ENCODE data around the gene ZNF641.

Gene ZNF641

DNA sequence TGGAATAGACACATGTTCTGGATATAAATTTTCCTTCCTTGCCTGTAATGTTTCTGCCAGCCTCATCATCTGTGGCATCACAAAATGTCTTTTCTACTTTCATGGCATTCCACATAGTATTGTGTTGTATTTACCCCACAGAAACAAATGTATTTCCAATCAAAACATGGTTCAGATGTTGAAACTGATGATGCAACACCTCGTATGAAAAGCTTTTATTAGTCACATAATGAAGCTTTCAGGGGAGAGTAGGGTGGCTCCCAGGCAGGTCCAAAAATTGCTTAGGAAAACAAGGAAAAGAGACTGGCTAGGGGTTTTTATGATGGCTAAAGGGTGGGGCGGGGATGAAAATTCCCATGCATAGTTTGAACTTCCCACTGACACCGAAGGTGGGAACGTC, 29.1 kb upstream of the ZNF641 start:
- TF ChIP-seq, protein P1, sequence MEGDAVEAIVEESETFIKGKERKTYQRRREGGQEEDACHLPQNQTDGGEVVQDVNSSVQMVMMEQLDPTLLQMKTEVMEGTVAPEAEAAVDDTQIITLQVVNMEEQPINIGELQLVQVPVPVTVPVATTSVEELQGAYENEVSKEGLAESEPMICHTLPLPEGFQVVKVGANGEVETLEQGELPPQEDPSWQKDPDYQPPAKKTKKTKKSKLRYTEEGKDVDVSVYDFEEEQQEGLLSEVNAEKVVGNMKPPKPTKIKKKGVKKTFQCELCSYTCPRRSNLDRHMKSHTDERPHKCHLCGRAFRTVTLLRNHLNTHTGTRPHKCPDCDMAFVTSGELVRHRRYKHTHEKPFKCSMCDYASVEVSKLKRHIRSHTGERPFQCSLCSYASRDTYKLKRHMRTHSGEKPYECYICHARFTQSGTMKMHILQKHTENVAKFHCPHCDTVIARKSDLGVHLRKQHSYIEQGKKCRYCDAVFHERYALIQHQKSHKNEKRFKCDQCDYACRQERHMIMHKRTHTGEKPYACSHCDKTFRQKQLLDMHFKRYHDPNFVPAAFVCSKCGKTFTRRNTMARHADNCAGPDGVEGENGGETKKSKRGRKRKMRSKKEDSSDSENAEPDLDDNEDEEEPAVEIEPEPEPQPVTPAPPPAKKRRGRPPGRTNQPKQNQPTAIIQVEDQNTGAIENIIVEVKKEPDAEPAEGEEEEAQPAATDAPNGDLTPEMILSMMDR (IDR thresholded peaks at IDR 0.05; ENCODE audit: insufficient read depth, low read length, missing control alignments), result no peak
- no peak for DNase-seq (ENCODE audit: low read depth, low spot score)
- POLR2A ChIA-PET, result no interaction called here
- no peak overlapping the region for H3K4me3 ChIP-seq (ENCODE audit: low read depth, low read length)
- CTCF ChIA-PET, result no interaction called here

DNA sequence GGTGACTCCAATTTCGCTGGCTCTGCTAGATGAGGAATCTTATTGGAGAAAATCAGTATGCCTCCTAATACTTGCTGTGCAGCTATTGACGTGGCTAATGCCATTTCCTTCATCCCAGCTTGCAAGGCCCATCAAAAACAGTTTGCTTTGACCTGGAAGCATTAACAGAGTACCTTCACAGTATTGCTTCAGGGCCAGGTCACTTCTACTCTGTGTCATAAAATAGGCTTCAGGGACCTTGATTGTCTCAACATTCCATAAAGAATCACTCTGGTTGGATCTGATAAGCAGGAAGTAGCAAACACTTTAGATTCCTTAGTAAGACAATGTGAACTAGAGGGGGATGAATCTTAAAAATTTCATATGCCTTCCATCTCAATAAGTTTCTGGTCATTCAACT, 26.9 kb upstream of the ZNF641 start:
- ChIA-PET CTCF (no interaction called here), POLR2A (no interaction called here)
- TF ChIP-seq, protein P1 (IDR thresholded peaks at IDR 0.05; ENCODE audit: insufficient read depth, low read length, missing control alignments), result no peak
- DNase-seq (ENCODE audit: low read depth, low spot score), result no peak
- no peak overlapping the region for H3K4me3 ChIP-seq (ENCODE audit: low read depth, low read length)

GRCh38 chr12:48374164-48374563, 23.4 kb upstream of the ZNF641 start:
- TF ChIP-seq, protein P1 (IDR thresholded peaks at IDR 0.05; ENCODE audit: insufficient read depth, low read length, missing control alignments), result no peak
- ChIA-PET POLR2A (no interaction called here), CTCF (no interaction called here)
- DNase-seq (ENCODE audit: low read depth, low spot score), result no peak
- H3K4me3 ChIP-seq (ENCODE audit: low read depth, low read length), result no peak overlapping the region

DNA sequence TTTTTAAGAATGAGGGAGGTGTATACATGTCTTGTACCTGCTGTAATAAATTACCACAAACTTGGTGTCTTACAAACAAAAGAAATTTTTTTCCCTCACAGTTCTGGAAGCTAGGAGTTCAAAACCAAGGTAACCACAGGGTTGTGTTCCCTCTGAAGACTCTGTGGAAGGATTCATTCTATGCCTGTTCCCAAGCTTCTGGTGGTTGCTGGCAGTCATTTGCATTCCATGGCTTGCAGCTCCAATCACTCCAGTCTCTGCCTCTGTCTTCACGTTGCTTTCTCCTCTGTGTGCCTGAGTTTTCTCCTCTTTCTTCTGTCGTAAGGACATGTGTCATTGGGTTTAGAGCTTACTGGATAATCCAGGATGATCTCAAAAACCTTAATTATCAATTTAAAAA, 15.4 kb upstream of the ZNF641 start:
- DNase-seq (ENCODE audit: low read depth, low spot score), result no peak
- no peak overlapping the region for H3K4me3 ChIP-seq (ENCODE audit: low read depth, low read length)
- ChIA-PET POLR2A (no interaction called here), CTCF (no interaction called here)
- TF ChIP-seq, protein P1 (IDR thresholded peaks at IDR 0.05; ENCODE audit: insufficient read depth, low read length, missing control alignments), result no peak

- ChIA-PET CTCF (no interaction called here), POLR2A (no interaction called here)
- no peak overlapping the region for H3K4me3 ChIP-seq (ENCODE audit: low read depth, low read length)
- TF ChIP-seq, protein P1 (IDR thresholded peaks at IDR 0.05; ENCODE audit: insufficient read depth, low read length, missing control alignments), result no peak
- DNase-seq (ENCODE audit: low read depth, low spot score), result no peak
Measured at GRCh38 chr12:48361664-48362339, 11.1 kb upstream of the ZNF641 start.

- TF ChIP-seq, protein P1 (IDR thresholded peaks at IDR 0.05; ENCODE audit: insufficient read depth, low read length, missing control alignments), result no peak
- CTCF ChIA-PET, result no interaction called here
- no peak for DNase-seq (ENCODE audit: low read depth, low spot score)
- POLR2A ChIA-PET, result no interaction called here
- no peak overlapping the region for H3K4me3 ChIP-seq (ENCODE audit: low read depth, low read length)
Measured at GRCh38 chr12:48358937-48359513, 8.3 kb upstream of the ZNF641 start.

All from AG04449 (cell line).